ENCODE measurements around the gene PTH2. TPM values are rescaled to one million over a fixed set of nuclear protein-coding genes. Genes with fewer than 3 reads are reported as not detected.

PTH2 gene
- total RNA-seq, 4 donors from 2014 or later, result not detected

- no peak for TF ChIP-seq EP300 (IDR thresholded peaks at IDR 0.05)
- no peak for TF ChIP-seq CTCF (IDR thresholded peaks at IDR 0.05)
- no peak for TF ChIP-seq POLR2A (IDR thresholded peaks at IDR 0.05)
- TF ChIP-seq POLR2AphosphoS5 (IDR thresholded peaks at IDR 0.05), result no peak
- WGBS, result 49% methylated on average over 5 of the region's 7 CpGs
Measured at GRCh38 chr19:49403404-49404187, 19.6 kb downstream of the PTH2 start.

GRCh38 chr19:49400029-49400428, 23.2 kb downstream of the PTH2 start:
- no peak for TF ChIP-seq POLR2AphosphoS5 (IDR thresholded peaks at IDR 0.05)
- TF ChIP-seq POLR2A (IDR thresholded peaks at IDR 0.05), result no peak
- TF ChIP-seq CTCF (IDR thresholded peaks at IDR 0.05), result no peak
- TF ChIP-seq EP300 (IDR thresholded peaks at IDR 0.05), result no peak
- 77% methylated on average over 6 of the region's 6 CpGs for WGBS

More at GRCh38 chr19:49403404-49404187, 19.6 kb downstream of the PTH2 start:
- Histone ChIP-seq H3K4me3 (no peak overlapping the region), H3K9me3 (no peaks in the 10 kb centered on the region), H3K36me3 (no peaks in the 10 kb centered on the region), H3K27me3 (no peaks in the 10 kb centered on the region), H3K27ac (no peak overlapping the region), H3K4me1 (no peaks in the 10 kb centered on the region)
- no peak for DNase-seq (ENCODE audit: low spot score in 2 of 2)

DNA sequence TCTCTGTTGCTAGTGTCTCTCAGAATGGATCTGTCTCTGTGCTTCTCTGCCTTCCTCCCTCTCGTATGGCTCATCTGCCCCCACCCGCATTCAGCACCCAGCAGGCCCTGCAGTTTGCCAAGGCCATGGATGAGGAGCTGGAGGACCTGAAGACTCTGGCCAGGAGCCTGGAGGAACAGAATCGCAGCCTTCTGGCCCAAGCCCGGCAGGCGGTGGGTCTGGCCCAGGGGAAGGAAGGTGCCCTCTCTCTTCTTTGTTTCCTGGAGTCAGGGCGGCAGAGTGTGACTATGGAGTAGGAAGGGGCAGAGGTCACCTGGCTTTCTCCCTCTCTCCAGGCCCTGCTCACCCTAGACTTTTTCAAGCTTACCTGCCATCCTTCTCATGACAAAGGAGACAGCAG, 24.3 kb downstream of the PTH2 start:
- Histone ChIP-seq H3K27ac (no peak overlapping the region), H3K27me3 (peaks cover 10% of the 10 kb centered on the region), H3K36me3 (no peaks in the 10 kb centered on the region), H3K9me3 (no peaks in the 10 kb centered on the region), H3K4me3 (no peak overlapping the region), H3K4me1 (no peaks in the 10 kb centered on the region)
- TF ChIP-seq POLR2A (IDR thresholded peaks at IDR 0.05) (no peak), POLR2AphosphoS5 (IDR thresholded peaks at IDR 0.05) (no peak), EP300 (IDR thresholded peaks at IDR 0.05) (no peak), CTCF (IDR thresholded peaks at IDR 0.05) (no peak)
- WGBS, result 87% methylated on average over 6 of the region's 6 CpGs
- no peak for DNase-seq (ENCODE audit: low spot score in 2 of 2)

More at GRCh38 chr19:49400029-49400428, 23.2 kb downstream of the PTH2 start:
- Histone ChIP-seq H3K9me3 (no peaks in the 10 kb centered on the region), H3K36me3 (no peaks in the 10 kb centered on the region), H3K4me1 (no peaks in the 10 kb centered on the region), H3K27me3 (peaks cover 8% of the 10 kb centered on the region), H3K27ac (no peak overlapping the region), H3K4me3 (no peak overlapping the region)
- no peak for DNase-seq (ENCODE audit: low spot score in 2 of 2)

DNA sequence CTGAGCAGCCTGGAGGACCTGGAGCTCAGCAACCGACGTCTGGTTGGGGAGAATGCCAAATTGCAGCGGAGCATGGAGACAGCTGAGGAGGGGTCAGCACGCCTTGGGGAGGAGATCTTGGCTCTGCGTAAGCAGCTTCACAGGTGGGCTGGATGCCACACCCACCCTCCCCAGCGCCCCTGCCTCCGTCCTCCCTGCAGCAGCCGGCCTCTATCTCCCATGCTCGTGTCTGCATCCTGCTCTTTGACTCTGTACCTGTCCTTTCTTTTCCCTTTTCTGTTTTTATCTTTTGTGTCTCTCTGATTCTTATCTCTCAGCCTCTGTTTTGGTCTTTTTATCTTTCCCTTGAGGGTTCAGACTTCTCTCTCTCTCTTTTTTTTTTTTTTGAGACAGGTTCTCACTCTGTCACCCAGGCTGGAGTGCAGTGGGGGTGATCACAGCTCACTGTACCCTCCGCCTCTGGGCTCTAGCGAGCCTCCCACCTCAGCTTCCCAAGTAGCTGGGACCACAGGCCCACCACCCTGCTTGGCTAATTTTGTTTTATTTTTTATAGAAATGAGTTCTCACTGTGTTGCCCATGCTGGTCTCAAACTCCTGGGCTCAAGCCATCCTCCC, 25.1 kb downstream of the PTH2 start:
- WGBS, result 67% methylated on average over 11 of the region's 11 CpGs
- H3K27me3 ChIP-seq, result peaks cover 10% of the 10 kb centered on the region
- H3K9me3 ChIP-seq, result no peaks in the 10 kb centered on the region
- TF ChIP-seq POLR2A (IDR thresholded peaks at IDR 0.05) (no peak), POLR2AphosphoS5 (IDR thresholded peaks at IDR 0.05) (no peak)
- no peak for DNase-seq (ENCODE audit: low spot score in 2 of 2)
- no peaks in the 10 kb centered on the region for H3K4me1 ChIP-seq
- H3K4me3 ChIP-seq, result no peak overlapping the region
- no peaks in the 10 kb centered on the region for H3K36me3 ChIP-seq
- no peak overlapping the region for H3K27ac ChIP-seq

GRCh38 chr19:49396738-49397505, 26.3 kb downstream of the PTH2 start:
- TF ChIP-seq POLR2A (IDR thresholded peaks at IDR 0.05) (no peak), POLR2AphosphoS5 (IDR thresholded peaks at IDR 0.05) (no peak)
- Histone ChIP-seq H3K27me3 (peaks cover 10% of the 10 kb centered on the region), H3K9me3 (no peaks in the 10 kb centered on the region), H3K4me3 (no peak overlapping the region), H3K36me3 (no peaks in the 10 kb centered on the region), H3K27ac (no peak overlapping the region), H3K4me1 (no peaks in the 10 kb centered on the region)
- DNase-seq (ENCODE audit: low spot score in 2 of 2), result no peak
- 87% methylated on average over 8 of the region's 8 CpGs for WGBS

Data from suprapubic skin (tissue), 4 donors.